HepG2 (cell line): Measurements from ENCODE around the gene RAC2. TPM values are rescaled to one million over a fixed set of nuclear protein-coding genes. Genes with fewer than 3 reads are reported as not detected.
A peak's percentile ranks its signal among the peaks of the same experiment; 100 is the strongest.

Experiments
- KDM5A ChIP-seq: fragments of 200-600 bp; sonication (generic); IDR thresholded peaks from 2 replicates; pipeline ENCODE4 v1.7.0; 2018; ENCODE audit warnings: antibody characterized with exemption, mild to moderate bottlenecking, low read length, borderline replicate concordance
- KMT2B ChIP-seq: IDR thresholded peaks from 2 replicates; pipeline ENCODE4 v1.6.1; 2016; ENCODE audit warnings: missing genetic modification reagents, missing compliant biosample characterization
- MTF1 ChIP-seq: sonication (generic); formaldehyde crosslinking; IDR thresholded peaks from 2 replicates; pipeline ENCODE4 v1.5.0; 2020; ENCODE audit warnings: missing genetic modification reagents
- RFX5 ChIP-seq: IDR thresholded peaks from 2 replicates; pipeline ENCODE4 v1.6.1; 2011; ENCODE audit warnings: low read depth, low read length, improper control_type of control experiment
- SP2 ChIP-seq: sonication (generic); formaldehyde crosslinking; IDR thresholded peaks from 2 replicates; pipeline ENCODE4 v1.5.1; 2020; ENCODE audit warnings: mild to moderate bottlenecking, missing genetic modification reagents
- SRY ChIP-seq: sonication (generic); formaldehyde crosslinking; IDR thresholded peaks from 2 replicates; pipeline ENCODE4 v1.8.0; 2022; ENCODE audit warnings: mild to moderate bottlenecking, missing genetic modification reagents
- TAF1 ChIP-seq: sonication (generic); formaldehyde crosslinking; IDR thresholded peaks from 2 replicates; pipeline ENCODE4 v1.4.0; 2020; ENCODE audit warnings: missing genetic modification reagents
- TBP ChIP-seq: sonication (generic); formaldehyde crosslinking; IDR thresholded peaks from 2 replicates; pipeline ENCODE4 v1.5.0; 2020; ENCODE audit warnings: missing genetic modification reagents
- TFE3 ChIP-seq: IDR thresholded peaks from 2 replicates; pipeline ENCODE4 v1.6.1; 2016
- THYN1 ChIP-seq: sonication (generic); formaldehyde crosslinking; IDR thresholded peaks from 2 replicates; pipeline ENCODE4 v1.8.1; 2023; ENCODE audit warnings: low read depth, mild to moderate bottlenecking, moderate library complexity, missing genetic modification reagents, borderline replicate concordance
- ZNF253 ChIP-seq: sonication (generic); formaldehyde crosslinking; IDR thresholded peaks from 2 replicates; pipeline ENCODE4 v1.8.0; 2022; ENCODE audit warnings: mild to moderate bottlenecking, missing genetic modification reagents, borderline replicate concordance
- ZNF432 ChIP-seq: sonication (generic); formaldehyde crosslinking; IDR thresholded peaks from 2 replicates; pipeline ENCODE4 v1.5.0; 2020; ENCODE audit warnings: missing genetic modification reagents, mild to moderate bottlenecking, borderline replicate concordance
- ZNF496 ChIP-seq: sonication (generic); formaldehyde crosslinking; IDR thresholded peaks from 2 replicates; pipeline ENCODE4 v1.8.1; 2023; ENCODE audit warnings: mild to moderate bottlenecking, moderate library complexity, missing genetic modification reagents; ENCODE audit not compliant: insufficient replicate concordance
- ZNF616 ChIP-seq: sonication (generic); formaldehyde crosslinking; IDR thresholded peaks from 2 replicates; pipeline ENCODE4 v1.5.0; 2020; ENCODE audit warnings: low read depth, mild to moderate bottlenecking, missing genetic modification reagents
- ZNF761 ChIP-seq: sonication (generic); formaldehyde crosslinking; conservative IDR thresholded peaks from 2 replicates; pipeline ENCODE4 v1.4.0; 2020; ENCODE audit warnings: mild to moderate bottlenecking, missing genetic modification reagents
- ZNF776 ChIP-seq: sonication (generic); formaldehyde crosslinking; IDR thresholded peaks from 2 replicates; pipeline ENCODE4 v1.4.0; 2020; ENCODE audit warnings: mild to moderate bottlenecking, missing genetic modification reagents
- polyA plus RNA-seq, 8 experiments: library from polyadenylated mRNA; depleted of rRNA in 3 of 8; stranded (reverse) in 7 of 8; unstranded in 1 of 8; fragments of >200 nt; fragmentation: Illumina TruSeq in 4 of 8; extraction: Trizol in 4 of 8; gene quantifications; 2 replicates each; pipeline versions ENCODE4 v1.2.1 to v1.2.3, GENCODE V29; 2011 to 2016; ENCODE audit warnings: low read depth in 4 of 8, missing spikeins in 1 of 8, mixed read lengths in 1 of 8; ENCODE audit not compliant: insufficient read depth in 1 of 8
- total RNA-seq, 5 experiments: library from RNA; depleted of rRNA; stranded (reverse); fragments of >200 nt; fragmentation: Illumina TruSeq; extraction: Trizol; gene quantifications; 2 replicates each; pipeline ENCODE4 v1.2.3, GENCODE V29; 2016; ENCODE audit warnings: low read depth in 1 of 5
- TF ChIP-seq, protein P1 (sequence below): sonication (generic); formaldehyde crosslinking; conservative IDR thresholded peaks from 2 replicates; pipeline ENCODE4 v1.4.0; 2020; ENCODE audit warnings: missing genetic modification reagents
- TF ChIP-seq, protein P2 (sequence below): IDR thresholded peaks from 2 replicates; pipeline ENCODE4 v1.6.1; 2012; ENCODE audit warnings: inconsistent platforms
- TF ChIP-seq, protein P3 (sequence below): sonication (generic); formaldehyde crosslinking; IDR thresholded peaks from 2 replicates; pipeline ENCODE4 v1.4.0; 2020; ENCODE audit warnings: missing genetic modification reagents, mild to moderate bottlenecking, borderline replicate concordance
- TF ChIP-seq, protein P4 (sequence below): sonication (generic); formaldehyde crosslinking; IDR thresholded peaks from 2 replicates; pipeline ENCODE4; 2020; ENCODE audit warnings: missing genetic modification reagents, mild to moderate bottlenecking, borderline replicate concordance

RAC2 gene
- total and polyA plus RNA-seq, 2 of the 13 experiments (the other 11 are each of a cell fraction or from before 2014, with no cell fraction given): 0.73 TPM; not detected in 1

DNA sequence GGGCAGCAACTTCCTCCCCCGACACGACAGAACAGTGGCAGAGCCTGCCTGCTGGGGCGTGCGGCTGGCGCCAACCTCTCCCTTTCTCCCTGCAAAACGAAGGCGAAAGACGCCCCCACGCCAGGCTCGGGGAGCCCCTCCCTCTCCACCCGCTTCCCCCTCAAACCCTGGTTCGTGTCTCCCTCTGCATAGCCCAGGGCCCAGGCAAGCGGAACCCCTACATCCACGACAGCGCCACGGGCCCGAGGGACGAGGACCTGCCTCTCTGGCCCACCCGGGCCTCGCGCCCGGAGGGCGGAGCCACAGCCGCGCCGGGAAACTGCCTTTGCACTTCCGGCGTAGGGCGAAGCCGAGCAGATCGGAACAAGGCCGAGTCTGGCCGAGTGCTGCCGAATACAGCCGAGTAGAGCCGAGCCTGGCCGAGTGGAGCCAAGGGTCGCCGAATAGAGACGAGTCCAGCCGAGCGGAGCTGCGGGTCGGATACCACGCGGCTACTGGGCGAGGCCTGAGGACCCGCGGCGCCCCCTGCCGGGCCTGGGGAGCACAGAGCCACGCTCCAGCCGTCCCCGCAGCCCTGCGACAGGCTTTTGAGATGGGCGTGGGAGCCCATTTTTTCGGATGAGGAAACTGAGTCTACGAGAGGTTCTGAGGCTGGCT, 44.8 kb downstream of the RAC2 start (continued):
- no peak for TF ChIP-seq TFE3 (CRISPR knock-in tag)
- peak; percentile 77; the same call in 1 of the 2 replicates for TF ChIP-seq TAF1 (CRISPR knock-in tag)
- TF ChIP-seq SRY (CRISPR knock-in tag): 0 out of 2 replicates have a peak, but pooled peaks have one; percentile 28
- TF ChIP-seq ZNF432 (CRISPR knock-in tag): no peak
- no peak for TF ChIP-seq TBP (CRISPR knock-in tag)
- TF ChIP-seq, protein P1, sequence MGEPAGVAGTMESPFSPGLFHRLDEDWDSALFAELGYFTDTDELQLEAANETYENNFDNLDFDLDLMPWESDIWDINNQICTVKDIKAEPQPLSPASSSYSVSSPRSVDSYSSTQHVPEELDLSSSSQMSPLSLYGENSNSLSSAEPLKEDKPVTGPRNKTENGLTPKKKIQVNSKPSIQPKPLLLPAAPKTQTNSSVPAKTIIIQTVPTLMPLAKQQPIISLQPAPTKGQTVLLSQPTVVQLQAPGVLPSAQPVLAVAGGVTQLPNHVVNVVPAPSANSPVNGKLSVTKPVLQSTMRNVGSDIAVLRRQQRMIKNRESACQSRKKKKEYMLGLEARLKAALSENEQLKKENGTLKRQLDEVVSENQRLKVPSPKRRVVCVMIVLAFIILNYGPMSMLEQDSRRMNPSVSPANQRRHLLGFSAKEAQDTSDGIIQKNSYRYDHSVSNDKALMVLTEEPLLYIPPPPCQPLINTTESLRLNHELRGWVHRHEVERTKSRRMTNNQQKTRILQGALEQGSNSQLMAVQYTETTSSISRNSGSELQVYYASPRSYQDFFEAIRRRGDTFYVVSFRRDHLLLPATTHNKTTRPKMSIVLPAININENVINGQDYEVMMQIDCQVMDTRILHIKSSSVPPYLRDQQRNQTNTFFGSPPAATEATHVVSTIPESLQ: 0 out of 2 replicates have a peak, but pooled peaks have one; percentile 21
- no peak for TF ChIP-seq ZNF776 (CRISPR knock-in tag)
- TF ChIP-seq ZNF761 (CRISPR knock-in tag): no peak
- TF ChIP-seq, protein P2, sequence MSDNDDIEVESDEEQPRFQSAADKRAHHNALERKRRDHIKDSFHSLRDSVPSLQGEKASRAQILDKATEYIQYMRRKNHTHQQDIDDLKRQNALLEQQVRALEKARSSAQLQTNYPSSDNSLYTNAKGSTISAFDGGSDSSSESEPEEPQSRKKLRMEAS: peak; percentile 91
- TF ChIP-seq THYN1 (CRISPR knock-in tag): 0 out of 2 replicates have a peak, but pooled peaks have one; percentile 42
- no peak for TF ChIP-seq MTF1 (CRISPR knock-in tag)
- no peak for TF ChIP-seq RFX5
- no peak for TF ChIP-seq ZNF496 (CRISPR knock-in tag)
- TF ChIP-seq, protein P3, sequence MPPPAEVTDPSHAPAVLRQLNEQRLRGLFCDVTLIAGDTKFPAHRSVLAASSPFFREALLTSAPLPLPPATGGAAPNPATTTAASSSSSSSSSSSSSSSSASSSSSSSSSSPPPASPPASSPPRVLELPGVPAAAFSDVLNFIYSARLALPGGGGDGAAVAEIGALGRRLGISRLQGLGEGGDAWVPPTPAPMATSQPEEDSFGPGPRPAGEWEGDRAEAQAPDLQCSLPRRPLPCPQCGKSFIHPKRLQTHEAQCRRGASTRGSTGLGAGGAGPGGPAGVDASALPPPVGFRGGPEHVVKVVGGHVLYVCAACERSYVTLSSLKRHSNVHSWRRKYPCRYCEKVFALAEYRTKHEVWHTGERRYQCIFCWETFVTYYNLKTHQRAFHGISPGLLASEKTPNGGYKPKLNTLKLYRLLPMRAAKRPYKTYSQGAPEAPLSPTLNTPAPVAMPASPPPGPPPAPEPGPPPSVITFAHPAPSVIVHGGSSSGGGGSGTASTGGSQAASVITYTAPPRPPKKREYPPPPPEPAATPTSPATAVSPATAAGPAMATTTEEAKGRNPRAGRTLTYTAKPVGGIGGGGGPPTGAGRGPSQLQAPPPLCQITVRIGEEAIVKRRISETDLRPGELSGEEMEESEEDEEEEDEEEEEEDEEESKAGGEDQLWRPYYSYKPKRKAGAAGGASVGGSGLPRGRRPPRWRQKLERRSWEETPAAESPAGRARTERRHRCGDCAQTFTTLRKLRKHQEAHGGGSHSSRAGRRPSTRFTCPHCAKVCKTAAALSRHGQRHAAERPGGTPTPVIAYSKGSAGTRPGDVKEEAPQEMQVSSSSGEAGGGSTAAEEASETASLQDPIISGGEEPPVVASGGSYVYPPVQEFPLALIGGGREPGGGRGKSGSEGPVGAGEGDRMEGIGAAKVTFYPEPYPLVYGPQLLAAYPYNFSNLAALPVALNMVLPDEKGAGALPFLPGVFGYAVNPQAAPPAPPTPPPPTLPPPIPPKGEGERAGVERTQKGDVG (CRISPR knock-in tag): no peak
- TF ChIP-seq KMT2B (CRISPR knock-in tag): peak; percentile 22; the same call in 1 of the 2 replicates
- no peak for TF ChIP-seq ZNF616 (CRISPR knock-in tag)
- TF ChIP-seq ZNF253 (CRISPR knock-in tag): no peak
- peak; percentile 31; the same call in 1 of the 2 replicates for TF ChIP-seq SP2
- no peak for TF ChIP-seq KDM5A
- TF ChIP-seq, protein P4, sequence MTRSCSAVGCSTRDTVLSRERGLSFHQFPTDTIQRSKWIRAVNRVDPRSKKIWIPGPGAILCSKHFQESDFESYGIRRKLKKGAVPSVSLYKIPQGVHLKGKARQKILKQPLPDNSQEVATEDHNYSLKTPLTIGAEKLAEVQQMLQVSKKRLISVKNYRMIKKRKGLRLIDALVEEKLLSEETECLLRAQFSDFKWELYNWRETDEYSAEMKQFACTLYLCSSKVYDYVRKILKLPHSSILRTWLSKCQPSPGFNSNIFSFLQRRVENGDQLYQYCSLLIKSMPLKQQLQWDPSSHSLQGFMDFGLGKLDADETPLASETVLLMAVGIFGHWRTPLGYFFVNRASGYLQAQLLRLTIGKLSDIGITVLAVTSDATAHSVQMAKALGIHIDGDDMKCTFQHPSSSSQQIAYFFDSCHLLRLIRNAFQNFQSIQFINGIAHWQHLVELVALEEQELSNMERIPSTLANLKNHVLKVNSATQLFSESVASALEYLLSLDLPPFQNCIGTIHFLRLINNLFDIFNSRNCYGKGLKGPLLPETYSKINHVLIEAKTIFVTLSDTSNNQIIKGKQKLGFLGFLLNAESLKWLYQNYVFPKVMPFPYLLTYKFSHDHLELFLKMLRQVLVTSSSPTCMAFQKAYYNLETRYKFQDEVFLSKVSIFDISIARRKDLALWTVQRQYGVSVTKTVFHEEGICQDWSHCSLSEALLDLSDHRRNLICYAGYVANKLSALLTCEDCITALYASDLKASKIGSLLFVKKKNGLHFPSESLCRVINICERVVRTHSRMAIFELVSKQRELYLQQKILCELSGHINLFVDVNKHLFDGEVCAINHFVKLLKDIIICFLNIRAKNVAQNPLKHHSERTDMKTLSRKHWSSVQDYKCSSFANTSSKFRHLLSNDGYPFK (CRISPR knock-in tag): no peak
